HL-60/S4 (cell line): ENCODE results near the gene VPS39.

Source experiments
- in situ Hi-C: fragments of 300-500 bp; cut with MboI; formaldehyde crosslinking; loops from 2 replicates; pipeline ENCODE4 v1.14.3; 2022; ENCODE audit warnings: low sequenced_read_pairs

Gene VPS39

GRCh38 chr15:42146551-42147430, 61.3 kb downstream of the VPS39 start:
- in situ Hi-C loops, result loop anchor here (25.0 kb wide), 1 partner anchor 159 kb away; no protein-coding TSS in a partner anchor

GRCh38 chr15:42145546-42146455, 62.3 kb downstream of the VPS39 start:
- in situ Hi-C loops, result loop anchor here (25.0 kb wide), 1 partner anchor 158 kb away; no protein-coding TSS in a partner anchor

DNA sequence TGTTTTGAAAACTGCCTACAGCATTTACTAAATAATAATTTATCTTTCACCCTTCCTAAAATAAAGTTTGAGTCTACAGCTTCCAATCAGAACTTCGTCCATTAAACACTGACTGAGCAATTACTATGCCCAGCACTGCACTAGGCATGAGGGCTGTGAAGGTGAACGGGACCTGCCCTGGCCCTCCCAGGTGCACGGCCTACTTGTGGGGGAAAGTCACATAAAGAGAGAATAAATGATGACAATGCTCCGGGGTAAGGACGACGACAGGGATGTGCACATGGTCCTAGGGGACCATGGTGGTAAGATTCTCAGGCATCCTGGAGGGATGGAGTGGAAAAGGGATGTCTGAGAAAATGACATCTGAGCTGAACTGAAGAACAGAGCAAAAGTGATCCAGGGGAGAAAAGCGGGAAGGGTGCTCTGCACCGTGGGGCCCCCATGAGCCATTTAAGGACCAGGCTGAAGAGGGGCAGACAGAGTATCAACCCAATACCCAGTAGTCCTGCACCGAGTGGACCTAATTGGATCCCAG, 63.2 kb downstream of the VPS39 start:
- in situ Hi-C loops, result loop anchor here (25.0 kb wide), 1 partner anchor 158 kb away; no protein-coding TSS in a partner anchor

GRCh38 chr15:42143866-42144625, 64.1 kb downstream of the VPS39 start:
- in situ Hi-C loops, result loop anchor here (25.0 kb wide), 1 partner anchor 157 kb away; no protein-coding TSS in a partner anchor

GRCh38 chr15:42143356-42143755, 64.7 kb downstream of the VPS39 start:
- in situ Hi-C loops, result loop anchor here (25.0 kb wide), 1 partner anchor 156 kb away; no protein-coding TSS in a partner anchor

GRCh38 chr15:42141795-42142667, 66.1 kb downstream of the VPS39 start:
- in situ Hi-C loops, result loop anchor here (25.0 kb wide), 1 partner anchor 155 kb away; no protein-coding TSS in a partner anchor

DNA sequence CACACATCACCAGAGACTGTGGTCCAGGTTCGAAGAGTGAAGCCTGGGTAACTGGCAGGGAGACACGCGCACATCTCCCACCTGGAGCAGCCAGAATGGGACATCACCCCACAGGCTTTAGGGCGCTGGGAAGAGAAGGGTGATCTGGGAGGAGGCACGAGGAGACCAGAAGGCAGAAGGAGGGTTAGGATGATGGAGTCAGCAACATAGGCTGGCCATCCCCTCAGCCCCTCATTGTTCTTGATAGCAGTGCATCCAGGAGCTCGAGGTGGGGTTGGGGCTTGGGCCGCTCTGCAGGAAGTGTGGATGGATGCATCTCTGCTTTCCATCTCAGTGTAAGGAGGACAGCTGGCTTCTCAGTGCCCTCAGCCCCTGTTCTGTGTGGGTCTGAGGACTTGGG, 66.9 kb downstream of the VPS39 start:
- in situ Hi-C loops, result loop anchor here (25.0 kb wide), 1 partner anchor 154 kb away; no protein-coding TSS in a partner anchor

DNA sequence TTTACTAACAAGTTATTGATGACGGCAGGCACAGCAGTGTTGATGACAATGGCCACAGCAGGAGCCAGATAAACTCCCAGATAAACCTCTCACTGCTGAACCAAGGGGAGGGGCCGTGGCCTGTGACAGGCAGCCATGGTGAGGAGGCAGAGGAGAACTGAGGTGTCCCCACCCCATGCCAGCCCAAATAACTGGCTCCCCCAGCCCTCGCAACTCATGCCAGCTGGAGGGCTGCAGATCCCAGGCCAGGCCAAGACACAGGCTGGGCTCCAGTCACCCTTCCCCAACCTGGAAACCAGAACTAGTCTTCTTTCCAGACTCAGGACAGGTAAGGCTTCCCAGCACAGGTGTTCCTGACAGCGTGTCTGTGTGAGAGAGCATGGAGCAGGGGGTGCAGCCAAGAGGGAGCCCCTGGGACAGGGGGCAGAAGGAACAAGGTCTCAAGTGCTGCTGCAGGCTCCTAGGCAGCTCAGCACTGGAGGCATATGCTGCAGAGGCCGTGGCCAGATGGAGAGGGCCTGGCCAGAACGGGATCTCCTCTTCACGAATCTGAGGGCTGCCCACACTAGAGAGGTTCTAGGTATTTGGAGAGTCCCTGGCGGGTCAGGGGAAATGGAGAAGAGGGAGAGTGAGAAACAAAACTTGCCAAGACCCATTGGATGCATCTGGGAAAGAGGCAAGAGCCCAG, 67.6 kb downstream of the VPS39 start:
- in situ Hi-C loops, result loop anchor here (25.0 kb wide), 1 partner anchor 153 kb away; no protein-coding TSS in a partner anchor

- in situ Hi-C loops, result loop anchor here (25.0 kb wide), 1 partner anchor 152 kb away; no protein-coding TSS in a partner anchor
Measured at GRCh38 chr15:42139596-42139995, 68.5 kb downstream of the VPS39 start.

DNA sequence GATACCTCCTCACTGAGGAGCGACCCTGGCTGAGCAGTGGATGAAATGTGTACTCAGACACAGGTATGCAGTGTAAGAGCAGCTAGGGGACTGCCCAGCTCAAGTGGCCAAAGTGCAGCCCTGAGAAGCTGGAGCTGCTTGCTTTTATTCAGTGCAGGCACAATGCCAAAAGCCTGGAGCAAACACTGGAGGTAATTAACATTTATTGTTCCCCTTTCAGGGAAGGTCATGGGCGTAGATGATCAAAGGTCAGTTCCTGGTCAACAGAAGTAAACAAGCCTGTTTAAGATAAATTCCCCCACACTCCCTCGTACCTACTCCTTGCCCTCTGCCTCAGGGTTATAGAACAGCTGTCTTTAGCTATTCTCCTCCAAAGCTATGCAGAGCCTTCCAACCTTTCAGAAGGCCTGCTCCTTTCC, 69.1 kb downstream of the VPS39 start:
- in situ Hi-C loops, result loop anchor here (25.0 kb wide), 1 partner anchor 152 kb away; no protein-coding TSS in a partner anchor

- in situ Hi-C loops, result loop anchor here (25.0 kb wide), 1 partner anchor 151 kb away; no protein-coding TSS in a partner anchor
Measured at GRCh38 chr15:42138411-42138810, 69.7 kb downstream of the VPS39 start.

GRCh38 chr15:42137461-42138261, 70.4 kb downstream of the VPS39 start:
- in situ Hi-C loops, result loop anchor here (25.0 kb wide), 1 partner anchor 150 kb away; no protein-coding TSS in a partner anchor

DNA sequence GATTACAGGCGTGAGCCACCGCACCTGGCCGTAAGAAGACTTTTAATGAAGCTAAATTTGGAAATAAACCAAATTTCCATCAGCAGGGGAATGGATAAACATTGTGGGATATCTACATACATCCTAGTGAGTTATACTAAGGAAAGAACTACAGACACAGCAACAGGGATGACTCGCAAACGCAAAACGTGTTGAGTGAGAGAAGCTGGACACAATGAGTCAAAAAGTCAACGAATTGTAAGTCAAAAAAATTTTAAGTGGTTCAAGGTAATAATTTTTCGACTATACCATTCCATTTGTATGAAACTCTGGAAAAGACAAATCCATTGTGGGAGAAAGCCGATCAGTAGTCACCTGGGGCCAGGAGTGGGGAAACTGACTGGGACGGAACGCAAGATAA, 71.6 kb downstream of the VPS39 start:
- in situ Hi-C loops, result loop anchor here (25.0 kb wide), 1 partner anchor 149 kb away; no protein-coding TSS in a partner anchor

- in situ Hi-C loops, result loop anchor here (25.0 kb wide), 1 partner anchor 148 kb away; no protein-coding TSS in a partner anchor
Measured at GRCh38 chr15:42135351-42135750, 72.8 kb downstream of the VPS39 start.

DNA sequence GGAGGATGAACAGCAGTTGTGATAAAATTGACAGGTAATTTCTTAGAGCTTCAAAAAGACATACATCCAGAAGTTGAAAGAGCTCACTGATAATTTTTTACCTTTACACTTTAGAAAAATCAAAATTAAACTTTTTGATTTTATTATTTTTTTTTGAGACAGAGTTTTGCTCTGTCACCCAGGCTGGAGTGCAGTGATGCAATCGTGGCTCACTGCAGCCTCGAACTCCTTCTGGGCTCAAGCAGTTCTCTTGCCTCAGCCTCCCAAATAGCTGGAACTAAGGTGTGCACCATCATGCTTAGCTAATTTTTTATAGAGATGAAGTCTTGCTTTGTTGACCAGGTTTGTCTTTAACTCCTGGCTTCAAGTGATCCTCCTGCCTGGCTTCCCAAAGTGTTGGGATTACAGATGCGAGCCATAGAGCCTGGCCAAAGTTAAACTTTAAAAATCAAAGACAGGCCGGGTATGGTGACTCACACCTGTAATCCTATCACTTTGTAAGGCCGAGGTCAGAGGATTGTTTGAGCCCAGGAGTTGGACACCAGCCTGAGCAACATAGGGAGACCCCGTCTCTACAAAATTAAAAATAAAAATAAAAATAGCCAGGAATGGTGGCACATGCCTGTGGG, 73.4 kb downstream of the VPS39 start:
- in situ Hi-C loops, result loop anchor here (5.0 to 25.0 kb wide), 2 partner anchors 72 to 147 kb away; no protein-coding TSS in a partner anchor

DNA sequence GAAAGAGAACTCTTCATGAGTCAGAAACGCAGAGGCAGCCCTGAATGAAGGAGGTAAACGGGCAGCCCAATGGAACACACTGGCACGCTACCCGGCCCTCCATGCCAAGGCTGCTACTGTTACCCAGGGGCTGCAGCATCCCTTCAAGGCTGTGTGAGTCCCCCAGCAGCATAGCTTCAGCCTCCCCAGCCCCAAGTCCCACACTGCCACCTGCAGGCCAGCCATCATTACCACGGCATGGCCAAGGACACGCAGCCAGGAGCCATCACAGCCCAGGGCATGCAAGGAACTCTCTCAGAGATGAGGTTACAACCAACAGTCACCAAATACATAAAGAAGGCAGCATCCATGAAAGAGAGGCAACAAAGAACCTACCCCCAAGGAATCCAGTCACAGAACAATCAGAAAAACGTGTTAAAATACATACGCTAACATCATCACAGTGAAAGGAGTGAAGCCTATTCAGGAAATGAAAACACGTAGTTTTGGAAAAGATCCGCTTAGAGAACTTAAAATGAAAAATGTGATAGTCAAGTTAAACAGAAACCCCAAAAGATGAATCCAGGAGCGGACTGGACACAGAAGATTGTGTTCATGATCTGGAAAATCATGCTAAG, 74.1 kb downstream of the VPS39 start:
- in situ Hi-C loops, result loop anchor here (5.0 to 25.0 kb wide), 2 partner anchors 72 to 147 kb away; no protein-coding TSS in a partner anchor
